Measurements from ENCODE around the gene JMJD1C. TPM values are rescaled to one million over a fixed set of nuclear protein-coding genes. Genes with fewer than 3 reads are reported as not detected.

The JMJD1C gene, protein sequence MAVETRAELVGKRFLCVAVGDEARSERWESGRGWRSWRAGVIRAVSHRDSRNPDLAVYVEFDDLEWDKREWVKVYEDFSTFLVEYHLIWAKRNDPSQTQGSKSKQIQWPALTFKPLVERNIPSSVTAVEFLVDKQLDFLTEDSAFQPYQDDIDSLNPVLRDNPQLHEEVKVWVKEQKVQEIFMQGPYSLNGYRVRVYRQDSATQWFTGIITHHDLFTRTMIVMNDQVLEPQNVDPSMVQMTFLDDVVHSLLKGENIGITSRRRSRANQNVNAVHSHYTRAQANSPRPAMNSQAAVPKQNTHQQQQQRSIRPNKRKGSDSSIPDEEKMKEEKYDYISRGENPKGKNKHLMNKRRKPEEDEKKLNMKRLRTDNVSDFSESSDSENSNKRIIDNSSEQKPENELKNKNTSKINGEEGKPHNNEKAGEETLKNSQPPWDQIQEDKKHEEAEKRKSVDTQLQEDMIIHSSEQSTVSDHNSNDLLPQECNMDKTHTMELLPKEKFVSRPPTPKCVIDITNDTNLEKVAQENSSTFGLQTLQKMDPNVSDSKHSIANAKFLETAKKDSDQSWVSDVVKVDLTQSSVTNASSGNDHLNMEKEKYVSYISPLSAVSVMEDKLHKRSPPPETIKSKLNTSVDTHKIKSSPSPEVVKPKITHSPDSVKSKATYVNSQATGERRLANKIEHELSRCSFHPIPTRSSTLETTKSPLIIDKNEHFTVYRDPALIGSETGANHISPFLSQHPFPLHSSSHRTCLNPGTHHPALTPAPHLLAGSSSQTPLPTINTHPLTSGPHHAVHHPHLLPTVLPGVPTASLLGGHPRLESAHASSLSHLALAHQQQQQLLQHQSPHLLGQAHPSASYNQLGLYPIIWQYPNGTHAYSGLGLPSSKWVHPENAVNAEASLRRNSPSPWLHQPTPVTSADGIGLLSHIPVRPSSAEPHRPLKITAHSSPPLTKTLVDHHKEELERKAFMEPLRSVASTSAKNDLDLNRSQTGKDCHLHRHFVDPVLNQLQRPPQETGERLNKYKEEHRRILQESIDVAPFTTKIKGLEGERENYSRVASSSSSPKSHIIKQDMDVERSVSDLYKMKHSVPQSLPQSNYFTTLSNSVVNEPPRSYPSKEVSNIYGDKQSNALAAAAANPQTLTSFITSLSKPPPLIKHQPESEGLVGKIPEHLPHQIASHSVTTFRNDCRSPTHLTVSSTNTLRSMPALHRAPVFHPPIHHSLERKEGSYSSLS (N-terminal part only)
- 118 and 120 TPM in 2 replicates for total RNA-seq
- long read RNA-seq, transcript JMJD1C-205 (6 exons, 734 nt), result major isoform, 7 of 197 reads
- long read RNA-seq, partial matches to known transcripts, result 151 of 197 reads
- long read RNA-seq, other reads (novel, unspliced or antisense), result 39 of 197 reads

DNA sequence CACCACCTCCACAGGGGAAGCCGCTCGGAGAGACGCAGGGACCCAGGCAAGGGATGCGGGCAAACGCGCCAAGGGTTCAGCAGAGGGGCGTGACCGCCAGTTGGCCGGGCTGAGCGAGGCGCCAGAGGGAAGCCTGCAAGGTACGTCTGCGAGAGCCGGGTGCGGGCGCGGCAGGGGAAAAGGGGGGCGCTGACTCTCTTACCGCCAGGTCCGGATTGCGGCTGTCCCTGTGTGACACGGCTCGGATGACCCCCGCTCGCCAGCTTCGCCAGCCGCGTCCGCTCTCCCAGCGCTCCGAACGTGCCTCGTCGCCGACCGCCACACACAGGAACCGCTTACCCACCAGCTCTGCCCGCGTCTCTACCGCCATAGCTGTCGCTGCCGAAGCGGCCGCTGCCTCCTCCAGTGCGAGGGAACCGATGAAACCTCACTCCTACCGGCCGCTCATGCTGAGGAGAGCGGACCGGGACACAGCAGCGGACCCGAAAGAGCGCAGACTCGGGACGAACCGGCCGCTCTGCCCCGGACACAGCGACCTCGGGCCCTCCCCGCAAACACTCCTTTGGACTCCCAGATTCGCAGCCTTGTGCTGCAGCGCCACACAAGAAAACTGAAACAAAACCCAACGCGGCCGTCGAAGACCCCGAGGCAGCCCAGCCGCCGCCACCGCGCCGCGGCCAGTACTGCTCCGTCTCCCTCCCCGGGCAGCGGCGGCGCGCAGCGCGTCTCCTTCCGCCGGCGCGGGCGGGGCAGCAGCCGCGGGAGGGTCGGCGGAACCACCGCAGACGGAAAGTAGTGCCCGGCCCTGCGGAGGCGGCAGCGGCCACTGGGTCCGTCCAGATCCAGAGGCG lies at the start of gene JMJD1C:
Gene JMJD1C (minus strand): TSS at position 685 of the 851 bp plus-strand sequence. CDS start 315 bp downstream, at position 370.
- DNase-seq (ENCODE audit: extremely low spot score, unreplicated experiment), result peak; percentile 93
- Mint-ChIP-seq H3K4me3 (ENCODE audit: unreplicated experiment) (peak within 1 kb of the TSS; percentile 93), H3K36me3 (ENCODE audit: unreplicated experiment) (no peaks in the 10 kb centered on the region), H3K27ac (ENCODE audit: unreplicated experiment) (peak within 1 kb of the TSS; percentile 96), H3K27me3 (ENCODE audit: unreplicated experiment) (no peaks in the 10 kb centered on the region), H3K4me1 (ENCODE audit: unreplicated experiment) (peaks cover 46% of the 10 kb centered on the region), H3K9me3 (ENCODE audit: unreplicated experiment) (no peaks in the 10 kb centered on the region)
- TF ChIP-seq, protein P1, sequence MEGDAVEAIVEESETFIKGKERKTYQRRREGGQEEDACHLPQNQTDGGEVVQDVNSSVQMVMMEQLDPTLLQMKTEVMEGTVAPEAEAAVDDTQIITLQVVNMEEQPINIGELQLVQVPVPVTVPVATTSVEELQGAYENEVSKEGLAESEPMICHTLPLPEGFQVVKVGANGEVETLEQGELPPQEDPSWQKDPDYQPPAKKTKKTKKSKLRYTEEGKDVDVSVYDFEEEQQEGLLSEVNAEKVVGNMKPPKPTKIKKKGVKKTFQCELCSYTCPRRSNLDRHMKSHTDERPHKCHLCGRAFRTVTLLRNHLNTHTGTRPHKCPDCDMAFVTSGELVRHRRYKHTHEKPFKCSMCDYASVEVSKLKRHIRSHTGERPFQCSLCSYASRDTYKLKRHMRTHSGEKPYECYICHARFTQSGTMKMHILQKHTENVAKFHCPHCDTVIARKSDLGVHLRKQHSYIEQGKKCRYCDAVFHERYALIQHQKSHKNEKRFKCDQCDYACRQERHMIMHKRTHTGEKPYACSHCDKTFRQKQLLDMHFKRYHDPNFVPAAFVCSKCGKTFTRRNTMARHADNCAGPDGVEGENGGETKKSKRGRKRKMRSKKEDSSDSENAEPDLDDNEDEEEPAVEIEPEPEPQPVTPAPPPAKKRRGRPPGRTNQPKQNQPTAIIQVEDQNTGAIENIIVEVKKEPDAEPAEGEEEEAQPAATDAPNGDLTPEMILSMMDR (IDR thresholded peaks at IDR 0.05), result no peak

DNA sequence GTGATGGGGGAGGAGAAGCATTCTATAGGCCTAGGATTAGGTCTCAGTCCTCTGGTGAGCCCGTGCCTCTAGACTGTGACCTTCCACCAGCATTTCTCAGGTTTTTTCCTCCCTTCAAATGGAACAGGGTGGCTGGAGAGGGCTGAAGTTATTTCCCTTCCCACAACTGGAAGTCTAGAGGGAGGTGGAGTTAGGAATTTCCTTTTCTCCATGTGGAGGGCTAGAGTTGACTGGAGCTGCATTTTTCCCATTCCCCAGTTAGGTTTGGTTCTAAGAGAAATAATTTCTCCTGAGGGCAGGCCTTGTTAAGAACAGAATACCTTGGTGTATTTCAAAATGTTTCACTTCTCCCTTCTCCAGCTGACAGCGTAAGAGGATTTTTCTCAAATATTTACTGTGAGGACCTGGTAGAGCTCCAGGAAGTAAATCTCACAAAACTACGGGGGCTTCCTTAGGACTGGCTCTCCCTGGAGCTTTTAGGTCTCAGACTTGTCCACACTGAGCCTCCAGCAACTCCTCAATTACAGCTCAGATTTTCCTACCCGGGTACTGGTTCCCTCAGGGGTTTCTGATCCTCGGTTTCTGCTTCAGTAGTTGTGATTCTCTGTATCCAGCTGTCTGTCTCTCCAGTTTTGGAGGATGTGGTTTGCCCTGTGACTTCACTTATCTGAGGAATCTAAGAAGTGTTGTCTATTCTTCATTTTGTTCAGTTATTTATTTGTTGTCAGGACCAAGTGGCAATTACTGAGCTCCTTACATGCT lies 49.4 kb upstream of the JMJD1C start:
- Mint-ChIP-seq H3K27ac (ENCODE audit: unreplicated experiment) (peak overlapping the region; percentile 97), H3K4me1 (ENCODE audit: unreplicated experiment) (peaks cover 73% of the 10 kb centered on the region), H3K9me3 (ENCODE audit: unreplicated experiment) (peaks cover 10% of the 10 kb centered on the region), H3K4me3 (ENCODE audit: unreplicated experiment) (peak overlapping the region; percentile 68), H3K36me3 (ENCODE audit: unreplicated experiment) (peaks cover 36% of the 10 kb centered on the region), H3K27me3 (ENCODE audit: unreplicated experiment) (no peaks in the 10 kb centered on the region)
- TF ChIP-seq, protein P1 (IDR thresholded peaks at IDR 0.05), result no peak
- no peak for DNase-seq (ENCODE audit: extremely low spot score, unreplicated experiment)

DNA sequence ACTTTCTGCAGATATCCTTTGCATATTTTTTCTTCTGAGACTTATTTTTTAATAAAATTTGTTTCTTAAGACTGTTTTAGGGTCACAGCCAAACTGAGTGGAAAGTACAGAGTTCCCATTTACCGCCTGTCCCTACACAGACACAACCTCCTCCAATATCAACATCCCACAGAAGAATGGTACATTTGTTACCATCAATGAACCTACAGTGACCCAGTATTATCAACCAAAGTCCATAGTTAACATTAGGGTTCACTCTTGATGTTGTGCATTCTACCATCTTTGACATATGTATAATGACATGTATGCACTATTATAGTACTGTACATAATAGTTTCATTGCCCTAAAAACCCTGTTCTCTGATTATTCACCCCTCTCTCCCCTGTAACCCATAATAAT lies 40.8 kb upstream of the JMJD1C start:
- Mint-ChIP-seq H3K27ac (ENCODE audit: unreplicated experiment) (no peak overlapping the region), H3K36me3 (ENCODE audit: unreplicated experiment) (peaks cover 13% of the 10 kb centered on the region), H3K9me3 (ENCODE audit: unreplicated experiment) (no peaks in the 10 kb centered on the region), H3K27me3 (ENCODE audit: unreplicated experiment) (no peaks in the 10 kb centered on the region), H3K4me3 (ENCODE audit: unreplicated experiment) (no peak overlapping the region), H3K4me1 (ENCODE audit: unreplicated experiment) (peaks cover 31% of the 10 kb centered on the region)
- TF ChIP-seq, protein P1 (IDR thresholded peaks at IDR 0.05), result no peak
- DNase-seq (ENCODE audit: extremely low spot score, unreplicated experiment), result no peak

DNA sequence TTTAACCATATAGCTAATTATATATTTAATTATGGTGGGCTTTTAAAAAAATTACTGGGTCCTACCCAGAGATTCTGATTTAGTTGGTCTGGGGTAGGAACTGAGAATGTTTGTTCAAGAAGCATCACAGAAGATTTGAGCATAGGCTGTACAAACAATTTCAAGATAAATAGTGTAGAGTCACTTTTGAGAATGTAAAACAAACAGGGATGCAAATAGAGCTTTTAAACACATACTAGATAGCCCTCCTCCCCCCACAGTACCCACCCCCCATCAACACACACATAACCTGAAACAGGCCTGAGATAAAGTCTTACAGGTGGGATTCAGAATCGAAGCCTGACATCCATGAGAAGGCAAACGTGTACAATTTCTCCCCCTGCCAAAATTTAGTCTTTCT lies 39.8 kb upstream of the JMJD1C start:
- Mint-ChIP-seq H3K27ac (ENCODE audit: unreplicated experiment) (peak overlapping the region; percentile 15), H3K9me3 (ENCODE audit: unreplicated experiment) (no peaks in the 10 kb centered on the region), H3K36me3 (ENCODE audit: unreplicated experiment) (peaks cover 8% of the 10 kb centered on the region), H3K4me3 (ENCODE audit: unreplicated experiment) (no peak overlapping the region), H3K4me1 (ENCODE audit: unreplicated experiment) (peaks cover 31% of the 10 kb centered on the region), H3K27me3 (ENCODE audit: unreplicated experiment) (no peaks in the 10 kb centered on the region)
- DNase-seq (ENCODE audit: extremely low spot score, unreplicated experiment), result no peak
- TF ChIP-seq, protein P1 (IDR thresholded peaks at IDR 0.05), result no peak

Data from osteocyte (in vitro differentiated cells).